ENCODE measurements around the gene ITGA11.

GRCh38 chr15:68311464-68311835 is 120.5 kb downstream of the ITGA11 start:
- TF ChIP-seq, protein P1, sequence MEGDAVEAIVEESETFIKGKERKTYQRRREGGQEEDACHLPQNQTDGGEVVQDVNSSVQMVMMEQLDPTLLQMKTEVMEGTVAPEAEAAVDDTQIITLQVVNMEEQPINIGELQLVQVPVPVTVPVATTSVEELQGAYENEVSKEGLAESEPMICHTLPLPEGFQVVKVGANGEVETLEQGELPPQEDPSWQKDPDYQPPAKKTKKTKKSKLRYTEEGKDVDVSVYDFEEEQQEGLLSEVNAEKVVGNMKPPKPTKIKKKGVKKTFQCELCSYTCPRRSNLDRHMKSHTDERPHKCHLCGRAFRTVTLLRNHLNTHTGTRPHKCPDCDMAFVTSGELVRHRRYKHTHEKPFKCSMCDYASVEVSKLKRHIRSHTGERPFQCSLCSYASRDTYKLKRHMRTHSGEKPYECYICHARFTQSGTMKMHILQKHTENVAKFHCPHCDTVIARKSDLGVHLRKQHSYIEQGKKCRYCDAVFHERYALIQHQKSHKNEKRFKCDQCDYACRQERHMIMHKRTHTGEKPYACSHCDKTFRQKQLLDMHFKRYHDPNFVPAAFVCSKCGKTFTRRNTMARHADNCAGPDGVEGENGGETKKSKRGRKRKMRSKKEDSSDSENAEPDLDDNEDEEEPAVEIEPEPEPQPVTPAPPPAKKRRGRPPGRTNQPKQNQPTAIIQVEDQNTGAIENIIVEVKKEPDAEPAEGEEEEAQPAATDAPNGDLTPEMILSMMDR (conservative IDR thresholded peaks at IDR 0.05; ENCODE audit: low read depth in 2 of 2): no peak
- TF ChIP-seq POLR2AphosphoS5 (IDR thresholded peaks at IDR 0.05; ENCODE audit: low read depth): no peak
- no peak for TF ChIP-seq EZH2 (IDR thresholded peaks at IDR 0.05; ENCODE audit: low read depth, unreplicated experiment)
- TF ChIP-seq, protein P2, sequence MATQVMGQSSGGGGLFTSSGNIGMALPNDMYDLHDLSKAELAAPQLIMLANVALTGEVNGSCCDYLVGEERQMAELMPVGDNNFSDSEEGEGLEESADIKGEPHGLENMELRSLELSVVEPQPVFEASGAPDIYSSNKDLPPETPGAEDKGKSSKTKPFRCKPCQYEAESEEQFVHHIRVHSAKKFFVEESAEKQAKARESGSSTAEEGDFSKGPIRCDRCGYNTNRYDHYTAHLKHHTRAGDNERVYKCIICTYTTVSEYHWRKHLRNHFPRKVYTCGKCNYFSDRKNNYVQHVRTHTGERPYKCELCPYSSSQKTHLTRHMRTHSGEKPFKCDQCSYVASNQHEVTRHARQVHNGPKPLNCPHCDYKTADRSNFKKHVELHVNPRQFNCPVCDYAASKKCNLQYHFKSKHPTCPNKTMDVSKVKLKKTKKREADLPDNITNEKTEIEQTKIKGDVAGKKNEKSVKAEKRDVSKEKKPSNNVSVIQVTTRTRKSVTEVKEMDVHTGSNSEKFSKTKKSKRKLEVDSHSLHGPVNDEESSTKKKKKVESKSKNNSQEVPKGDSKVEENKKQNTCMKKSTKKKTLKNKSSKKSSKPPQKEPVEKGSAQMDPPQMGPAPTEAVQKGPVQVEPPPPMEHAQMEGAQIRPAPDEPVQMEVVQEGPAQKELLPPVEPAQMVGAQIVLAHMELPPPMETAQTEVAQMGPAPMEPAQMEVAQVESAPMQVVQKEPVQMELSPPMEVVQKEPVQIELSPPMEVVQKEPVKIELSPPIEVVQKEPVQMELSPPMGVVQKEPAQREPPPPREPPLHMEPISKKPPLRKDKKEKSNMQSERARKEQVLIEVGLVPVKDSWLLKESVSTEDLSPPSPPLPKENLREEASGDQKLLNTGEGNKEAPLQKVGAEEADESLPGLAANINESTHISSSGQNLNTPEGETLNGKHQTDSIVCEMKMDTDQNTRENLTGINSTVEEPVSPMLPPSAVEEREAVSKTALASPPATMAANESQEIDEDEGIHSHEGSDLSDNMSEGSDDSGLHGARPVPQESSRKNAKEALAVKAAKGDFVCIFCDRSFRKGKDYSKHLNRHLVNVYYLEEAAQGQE (IDR thresholded peaks at IDR 0.05; ENCODE audit: unreplicated experiment): no peak
- no peak for TF ChIP-seq JUNB (IDR thresholded peaks at IDR 0.05; ENCODE audit: unreplicated experiment)
- no peak for TF ChIP-seq STAT1 (IDR thresholded peaks at IDR 0.05; ENCODE audit: unreplicated experiment)
- TF ChIP-seq EZH2phosphoT487 (IDR thresholded peaks at IDR 0.05; ENCODE audit: unreplicated experiment): no peak
- no peak for TF ChIP-seq ZNF331 (CRISPR knock-in tag; IDR thresholded peaks at IDR 0.05; ENCODE audit: low read depth)
- TF ChIP-seq, protein P3, sequence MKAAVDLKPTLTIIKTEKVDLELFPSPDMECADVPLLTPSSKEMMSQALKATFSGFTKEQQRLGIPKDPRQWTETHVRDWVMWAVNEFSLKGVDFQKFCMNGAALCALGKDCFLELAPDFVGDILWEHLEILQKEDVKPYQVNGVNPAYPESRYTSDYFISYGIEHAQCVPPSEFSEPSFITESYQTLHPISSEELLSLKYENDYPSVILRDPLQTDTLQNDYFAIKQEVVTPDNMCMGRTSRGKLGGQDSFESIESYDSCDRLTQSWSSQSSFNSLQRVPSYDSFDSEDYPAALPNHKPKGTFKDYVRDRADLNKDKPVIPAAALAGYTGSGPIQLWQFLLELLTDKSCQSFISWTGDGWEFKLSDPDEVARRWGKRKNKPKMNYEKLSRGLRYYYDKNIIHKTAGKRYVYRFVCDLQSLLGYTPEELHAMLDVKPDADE (IDR thresholded peaks at IDR 0.05): no peak
- TF ChIP-seq CREB1 (CRISPR knock-in tag; IDR thresholded peaks at IDR 0.05; ENCODE audit: low read depth): no peak
- no peak for TF ChIP-seq ZNF462 (CRISPR knock-in tag; IDR thresholded peaks at IDR 0.05)

Measured in GM23338 (cell line).